IMR-90 (cell line): ENCODE data around the gene RANBP2. TPM values are rescaled to one million over a fixed set of nuclear protein-coding genes. Genes with fewer than 3 reads are reported as not detected.

ENCODE experiments used
- ATAC-seq: fragments of 200-7000 bp; cut with Tn5 transposase; 2 replicates; pipeline ENCODE4 v1.9.1; 2020; ENCODE audit warnings: low read depth, mild to moderate bottlenecking, moderate library complexity
- BruUV-seq: library from RNA; stranded (reverse); fragments of 400-500 nt; replicated peaks from 2 replicates; lab custom pipeline; 2021; lab: Mats Ljungman, UMichigan
- CTCF ChIA-PET: fragments of 300-600 bp; formaldehyde crosslinking; extraction: SDS; loops from one replicate; lab custom pipeline; 2021; ENCODE audit warnings: antibody characterized with exemption; lab: Yijun Ruan, JAX
- POLR2A ChIA-PET: fragments of 300-600 bp; sonication (Branson Sonifier 250); formaldehyde crosslinking; loops from one replicate; lab custom pipeline; 2022; ENCODE audit warnings: antibody characterized with exemption; ENCODE audit not compliant: unreplicated experiment; lab: Charles Lee
- DNase-seq: peaks from one replicate; pipeline ENCODE4 v3.0.0; 2013
- H2AFZ ChIP-seq: replicated peaks from 2 replicates; pipeline ENCODE3; 2013; ENCODE audit warnings: low read length, mild to moderate bottlenecking; ENCODE audit not compliant: poor library complexity
- H2AK5ac ChIP-seq: 2 replicates; pipeline ENCODE4 v1.6.1; 2013; ENCODE audit warnings: low read depth, low read length, inconsistent platforms
- H2AK9ac ChIP-seq: replicated peaks from 2 replicates; pipeline ENCODE3; 2013; ENCODE audit warnings: mild to moderate bottlenecking, low read depth, low read length, moderate library complexity; ENCODE audit not compliant: poor library complexity
- H2BK120ac ChIP-seq: 2 replicates; pipeline ENCODE4 v1.6.1; 2013; ENCODE audit warnings: low read depth, low read length, inconsistent platforms
- H2BK15ac ChIP-seq: 3 replicates; pipeline ENCODE4 v1.6.1; 2013; ENCODE audit warnings: low read depth, low read length, inconsistent platforms
- H2BK20ac ChIP-seq: 2 replicates; pipeline ENCODE4 v1.6.1; 2013; ENCODE audit warnings: low read depth, mild to moderate bottlenecking, inconsistent platforms, low read length, moderate library complexity
- H2BK5ac ChIP-seq: 2 replicates; pipeline ENCODE4 v1.6.1; 2013; ENCODE audit warnings: mild to moderate bottlenecking, low read depth, low read length, inconsistent platforms; ENCODE audit not compliant: poor library complexity, severe bottlenecking
- H3K14ac ChIP-seq: replicated peaks from 2 replicates; pipeline ENCODE4 v1.6.1; 2013; ENCODE audit warnings: low read depth, low read length, inconsistent platforms
- H3K18ac ChIP-seq: 2 replicates; pipeline ENCODE4 v1.6.1; 2013; ENCODE audit warnings: low read depth, low read length, control low read depth
- H3K23ac ChIP-seq: 2 replicates; pipeline ENCODE4 v1.6.1; 2013; ENCODE audit warnings: low read depth, low read length, inconsistent platforms
- H3K27ac ChIP-seq: 2 replicates; pipeline ENCODE4 v1.5.1; 2013; ENCODE audit warnings: mild to moderate bottlenecking, control low read depth, low read length; ENCODE audit not compliant: insufficient read depth
- H3K27me3 ChIP-seq: 2 replicates; pipeline ENCODE4 v1.6.1; 2013; ENCODE audit warnings: low read length; ENCODE audit not compliant: control insufficient read depth, insufficient read depth
- H3K36me3 ChIP-seq: 2 replicates; pipeline ENCODE4 v1.6.1; 2013; ENCODE audit warnings: low read length, mixed read lengths; ENCODE audit not compliant: control insufficient read depth, insufficient read depth
- H3K4ac ChIP-seq: 2 replicates; pipeline ENCODE4 v1.6.1; 2013; ENCODE audit warnings: low read depth, low read length, inconsistent platforms
- H3K4me1 ChIP-seq: 2 replicates; pipeline ENCODE4 v1.6.1; 2013; ENCODE audit warnings: low read length, mixed read lengths; ENCODE audit not compliant: control insufficient read depth, insufficient read depth
- H3K4me2 ChIP-seq: 2 replicates; pipeline ENCODE4 v1.6.1; 2013; ENCODE audit warnings: low read depth, mild to moderate bottlenecking, control low read depth, low read length, moderate library complexity
- H3K4me3 ChIP-seq: 2 replicates; pipeline ENCODE4 v1.5.1; 2013; ENCODE audit warnings: low read depth, mild to moderate bottlenecking, control low read depth, low read length, moderate library complexity; ENCODE audit not compliant: insufficient read depth
- H3K56ac ChIP-seq: 2 replicates; pipeline ENCODE4 v1.6.1; 2013; ENCODE audit warnings: low read length, inconsistent platforms; ENCODE audit not compliant: insufficient read depth; ENCODE audit errors: extremely low read depth
- H3K79me1 ChIP-seq, 2 experiments: 2 replicates each; pipeline ENCODE4 v1.6.1; 2013; ENCODE audit warnings: low read length in 2 of 2, inconsistent platforms in 1 of 2, low read depth in 1 of 2
- H3K9ac ChIP-seq: 2 replicates; pipeline ENCODE4 v1.6.1; 2013; ENCODE audit warnings: low read depth, low read length, control low read depth
- H3K9me1 ChIP-seq: 2 replicates; pipeline ENCODE4 v1.6.1; 2013; ENCODE audit warnings: low read length, inconsistent platforms; ENCODE audit not compliant: insufficient read depth
- H3K9me3 ChIP-seq: 2 replicates; pipeline ENCODE4 v1.6.1; 2013; ENCODE audit warnings: low read length; ENCODE audit not compliant: control insufficient read depth, insufficient read depth
- H4K20me1 ChIP-seq: 2 replicates; pipeline ENCODE4 v1.6.1; 2013; ENCODE audit warnings: low read length, inconsistent platforms; ENCODE audit not compliant: insufficient read depth
- H4K5ac ChIP-seq: 2 replicates; pipeline ENCODE4 v1.6.1; 2013; ENCODE audit warnings: mild to moderate bottlenecking, low read depth, low read length, control low read depth
- H4K8ac ChIP-seq, 2 experiments: 2 replicates each; pipeline ENCODE4 v1.6.1; 2013; ENCODE audit warnings: low read depth in 2 of 2, low read length in 2 of 2, control low read depth in 1 of 2, inconsistent platforms in 1 of 2
- H4K91ac ChIP-seq: 2 replicates; pipeline ENCODE4 v1.6.1; 2013; ENCODE audit warnings: low read depth, low read length, inconsistent platforms; ENCODE audit not compliant: insufficient read depth
- BHLHE40 ChIP-seq: fragments of 150-350 bp; IDR thresholded peaks from 2 replicates; pipeline ENCODE4 v1.6.1; 2016; ENCODE audit warnings: mild to moderate bottlenecking, low read depth, low read length
- CEBPB ChIP-seq: IDR thresholded peaks from 2 replicates; pipeline ENCODE4 v1.6.1; 2012; ENCODE audit warnings: low read depth, low read length, improper control_type of control experiment
- FOS ChIP-seq: fragments of 150-350 bp; IDR thresholded peaks from 2 replicates; pipeline ENCODE4 v1.6.1; 2016; ENCODE audit warnings: low read depth, low read length
- MAZ ChIP-seq: IDR thresholded peaks from 2 replicates; pipeline ENCODE4 v1.6.1; 2012; ENCODE audit warnings: low read depth, mild to moderate bottlenecking, low read length, improper control_type of control experiment, moderate library complexity, borderline replicate concordance
- POLR2A ChIP-seq: IDR thresholded peaks from 2 replicates; pipeline ENCODE4 v1.6.1; 2012; ENCODE audit warnings: mild to moderate bottlenecking, low read depth, low read length
- RAD21 ChIP-seq: IDR thresholded peaks from 2 replicates; pipeline ENCODE4 v1.6.1; 2012; ENCODE audit warnings: low read length, improper control_type of control experiment
- RFX5 ChIP-seq: IDR thresholded peaks from 2 replicates; pipeline ENCODE4 v1.8.0; 2012; ENCODE audit warnings: low read depth, mild to moderate bottlenecking, low read length, moderate library complexity
- dilution Hi-C: fragments of 300-500 bp; cut with HindIII; formaldehyde crosslinking; loops from one replicate; pipeline ENCODE4 v1.14.3; 2018; ENCODE audit warnings: low sequenced_read_pairs; ENCODE audit not compliant: unreplicated experiment
- in situ Hi-C: fragments of 300-500 bp; cut with MboI; formaldehyde crosslinking; loops from 3 replicates; pipeline ENCODE4 v1.14.3; 2019; ENCODE audit warnings: low sequenced_read_pairs, inconsistent platforms, mixed read lengths
- intact Hi-C: fragments of 100-400 bp; cut with micrococcal nuclease; formaldehyde crosslinking; loops from 2 replicates; pipeline ENCODE4 v1.10.0; 2022
- polyA plus RNA-seq, 3 experiments: library from polyadenylated mRNA; depleted of rRNA; stranded (reverse); fragments of >200 nt; gene quantifications; 2 replicates each; pipeline ENCODE4 v1.2.3, GENCODE V29; 2012; ENCODE audit warnings: low replicate concordance in 1 of 3
- total RNA-seq: library from RNA; depleted of rRNA; stranded (reverse); fragments of >200 nt; gene quantifications from 2 replicates; pipeline ENCODE4 v1.2.3, GENCODE V29; 2012
- TF ChIP-seq, protein P1 (sequence below): fragments of 150-350 bp; IDR thresholded peaks from 2 replicates; pipeline ENCODE4 v1.6.1; 2017; ENCODE audit warnings: mild to moderate bottlenecking, antibody characterized with exemption, low read length, low read depth
- TF ChIP-seq, protein P2 (sequence below): fragments of 150-350 bp; IDR thresholded peaks from 2 replicates; pipeline ENCODE4 v1.6.1; 2016; ENCODE audit warnings: low read depth, mild to moderate bottlenecking, low read length, moderate library complexity, borderline replicate concordance

The RANBP2 gene
- total and polyA plus RNA-seq, 2 of the 4 experiments (the other 2 are of a cell fraction) = 9.8 to 64.9 TPM

DNA sequence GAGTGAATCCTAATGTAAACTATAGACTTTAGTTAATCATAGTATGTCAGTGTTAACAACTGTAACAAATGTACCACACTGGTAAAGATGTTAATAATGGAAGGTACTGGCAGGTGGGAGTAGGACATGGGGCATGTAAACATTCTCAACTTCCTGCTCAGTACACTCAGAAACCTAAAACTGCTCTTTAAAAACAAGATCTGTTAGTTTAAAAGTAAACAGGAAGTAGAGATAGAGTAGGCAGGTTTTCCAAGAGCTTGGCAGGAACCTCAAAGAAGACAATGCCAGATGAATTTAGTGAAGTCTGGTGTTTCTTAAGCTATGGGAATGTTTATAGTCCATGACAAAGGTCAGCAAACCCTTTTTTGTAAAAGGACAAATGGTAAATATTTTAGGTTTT, 113.9 kb downstream of the RANBP2 start:
- Histone ChIP-seq H2BK120ac (no peak overlapping the region), H2BK15ac (no peak overlapping the region), H2AFZ (no peak overlapping the region), H2AK9ac (no peak overlapping the region), H4K5ac (no peak overlapping the region), H3K4me3 (no peak overlapping the region), H4K8ac (no peak overlapping the region), H3K27me3 (no peaks in the 10 kb centered on the region), H2AK5ac (no peak overlapping the region), H3K56ac (no peak overlapping the region), H3K23ac (no peak overlapping the region), H3K4me2 (no peak overlapping the region), H2BK20ac (no peak overlapping the region), H2BK5ac (no peak overlapping the region), H3K9me3 (no peaks in the 10 kb centered on the region), H3K9me1 (no peaks in the 10 kb centered on the region), H3K14ac (no peak overlapping the region), H3K36me3 (peaks cover 2% of the 10 kb centered on the region; the same call in 1 of the 2 replicates), H3K9ac (no peak overlapping the region), H3K4ac (no peak overlapping the region), H3K27ac (no peak overlapping the region), H4K20me1 (no peaks in the 10 kb centered on the region), H3K4me1 (no peaks in the 10 kb centered on the region), H4K91ac (no peak overlapping the region), H3K18ac (no peak overlapping the region), H3K79me1 (no peaks in the 10 kb centered on the region)
- intact Hi-C loops = no loop called here
- in situ Hi-C loops = no loop called here
- peak; percentile 21; the same call in 1 of the 2 replicates for ATAC-seq
- ChIA-PET CTCF (no interaction called here), POLR2A (no interaction called here)
- DNase-seq = peak; percentile 36
- dilution Hi-C loops = no loop called here
- TF ChIP-seq MAZ (no peak), BHLHE40 (no peak), RAD21 (no peak), FOS (no peak), POLR2A (no peak), RFX5 (no peak), CEBPB (no peak)
- TF ChIP-seq, protein P1, sequence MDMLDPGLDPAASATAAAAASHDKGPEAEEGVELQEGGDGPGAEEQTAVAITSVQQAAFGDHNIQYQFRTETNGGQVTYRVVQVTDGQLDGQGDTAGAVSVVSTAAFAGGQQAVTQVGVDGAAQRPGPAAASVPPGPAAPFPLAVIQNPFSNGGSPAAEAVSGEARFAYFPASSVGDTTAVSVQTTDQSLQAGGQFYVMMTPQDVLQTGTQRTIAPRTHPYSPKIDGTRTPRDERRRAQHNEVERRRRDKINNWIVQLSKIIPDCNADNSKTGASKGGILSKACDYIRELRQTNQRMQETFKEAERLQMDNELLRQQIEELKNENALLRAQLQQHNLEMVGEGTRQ = no peak
- TF ChIP-seq, protein P2, sequence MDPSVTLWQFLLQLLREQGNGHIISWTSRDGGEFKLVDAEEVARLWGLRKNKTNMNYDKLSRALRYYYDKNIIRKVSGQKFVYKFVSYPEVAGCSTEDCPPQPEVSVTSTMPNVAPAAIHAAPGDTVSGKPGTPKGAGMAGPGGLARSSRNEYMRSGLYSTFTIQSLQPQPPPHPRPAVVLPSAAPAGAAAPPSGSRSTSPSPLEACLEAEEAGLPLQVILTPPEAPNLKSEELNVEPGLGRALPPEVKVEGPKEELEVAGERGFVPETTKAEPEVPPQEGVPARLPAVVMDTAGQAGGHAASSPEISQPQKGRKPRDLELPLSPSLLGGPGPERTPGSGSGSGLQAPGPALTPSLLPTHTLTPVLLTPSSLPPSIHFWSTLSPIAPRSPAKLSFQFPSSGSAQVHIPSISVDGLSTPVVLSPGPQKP = no peak
- BruUV-seq = no TSS peak
